ENCODE data around the gene ATP7B.
"Not testable (repeated sequence)": the region's sequence is repeated elsewhere in the genome, so short reads cannot be mapped to it uniquely, and the experiment has no call there.

ATP7B gene

DNA sequence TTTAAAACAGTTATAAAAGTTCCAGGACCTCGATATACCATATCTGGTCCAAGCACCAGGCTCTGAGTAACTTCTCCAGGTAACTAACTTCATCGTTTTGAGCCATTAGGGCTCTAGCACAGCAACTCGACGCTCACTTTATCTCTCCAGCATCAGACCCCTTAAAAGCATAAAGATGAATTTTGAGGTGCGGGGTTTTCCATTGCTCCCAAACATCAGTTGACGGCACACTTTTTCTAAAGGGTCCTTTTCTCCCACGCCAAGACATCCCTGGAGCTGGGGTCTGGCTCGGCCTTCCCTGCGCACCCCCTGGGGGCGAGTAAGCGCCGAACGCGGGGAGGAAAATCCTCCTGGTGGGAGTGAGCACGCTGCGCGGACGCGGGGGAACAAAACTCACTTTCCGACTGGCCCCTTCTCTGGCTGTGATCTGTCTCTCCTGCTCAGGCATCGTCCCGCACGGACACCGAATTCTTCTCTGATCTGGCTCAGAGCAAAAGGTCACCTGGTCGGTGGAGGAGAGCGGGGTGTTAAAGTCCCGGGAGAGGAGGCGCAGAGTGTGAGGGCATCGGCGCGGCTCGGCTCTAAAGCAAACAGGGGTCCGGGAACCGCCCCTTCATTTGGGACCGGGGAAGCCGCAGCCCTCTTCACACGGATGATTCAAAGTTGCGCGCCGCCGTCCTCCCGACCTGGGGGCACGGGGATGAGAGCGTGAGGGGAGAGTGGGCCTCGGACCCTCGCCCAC is at the start of gene ATP7B:
Gene ATP7B, minus strand, starts transcription at position 561 of the 742 bp plus-strand sequence. Its CDS starts 113 bp downstream, at position 448.
- no peak for DNase-seq (ENCODE audit: low read depth)

DNA sequence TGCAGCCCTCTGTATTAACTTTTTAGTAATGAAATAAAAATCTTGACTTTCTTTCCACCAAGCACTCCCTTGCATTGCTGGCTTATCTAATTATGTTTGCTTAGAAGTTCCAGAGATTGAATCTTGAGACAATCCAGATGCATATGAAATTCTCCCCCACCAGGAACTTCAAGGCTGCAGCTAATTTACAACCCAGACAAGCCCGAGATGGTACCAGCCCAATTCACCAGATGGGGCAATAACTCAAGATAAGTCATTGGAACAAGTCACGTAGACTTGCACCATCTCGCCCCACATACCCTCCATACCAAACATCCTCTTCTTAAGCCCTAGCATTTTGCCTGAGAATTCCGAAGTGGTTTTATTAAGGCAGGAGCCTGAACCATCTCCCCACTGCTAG is 42.2 kb upstream of the ATP7B start:
- no peak for DNase-seq (ENCODE audit: low read depth)

DNA sequence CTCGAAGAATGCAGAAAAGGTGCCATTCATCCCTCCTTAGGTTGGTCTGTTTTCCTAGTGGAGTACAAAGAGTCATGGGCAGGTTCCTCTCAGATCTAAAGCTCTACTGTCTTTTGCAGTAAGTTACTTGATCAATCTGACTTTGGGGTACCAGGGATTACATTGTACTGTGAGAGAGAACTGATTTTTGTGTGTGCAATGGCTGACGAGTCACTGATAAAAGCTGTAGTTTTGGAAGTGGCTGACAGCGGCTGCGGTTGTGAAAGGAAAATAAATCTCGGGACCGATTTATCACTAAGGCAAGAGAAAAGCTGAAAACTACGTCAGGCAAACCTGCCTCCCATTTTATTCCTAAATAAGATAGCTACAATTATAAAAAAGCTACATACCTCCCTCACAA is 40.1 kb upstream of the ATP7B start:
- no peak for DNase-seq (ENCODE audit: low read depth)

GRCh38 chr13:52048516-52048915 is 37.3 kb upstream of the ATP7B start:
- DNase-seq (ENCODE audit: low read depth), result no peak

GRCh38 chr13:52047463-52047862 is 36.2 kb upstream of the ATP7B start:
- DNase-seq (ENCODE audit: low read depth), result no peak

DNA sequence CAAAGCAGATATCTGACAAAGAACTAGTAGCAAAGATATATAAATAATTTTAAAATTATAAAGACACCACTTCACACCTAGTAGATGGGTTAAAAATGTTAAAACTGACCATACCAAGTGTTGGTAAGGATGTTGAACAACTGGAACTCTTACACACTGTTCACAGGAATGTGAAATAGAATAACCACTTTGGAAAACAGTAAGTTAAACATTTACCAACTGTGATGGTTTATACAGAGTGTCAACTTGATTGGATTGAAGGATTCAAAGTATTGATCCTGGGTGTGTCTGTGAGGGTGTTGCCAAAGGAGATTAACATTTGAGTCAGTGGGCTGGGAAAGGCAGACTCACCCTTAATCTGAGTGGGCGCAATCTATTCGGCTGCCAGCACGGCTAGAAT is 32.4 kb upstream of the ATP7B start:
- DNase-seq (ENCODE audit: low read depth), result no peak

- no peak for DNase-seq (ENCODE audit: low read depth)
Observed at GRCh38 chr13:52036037-52036436, 24.8 kb upstream of the ATP7B start.

DNA sequence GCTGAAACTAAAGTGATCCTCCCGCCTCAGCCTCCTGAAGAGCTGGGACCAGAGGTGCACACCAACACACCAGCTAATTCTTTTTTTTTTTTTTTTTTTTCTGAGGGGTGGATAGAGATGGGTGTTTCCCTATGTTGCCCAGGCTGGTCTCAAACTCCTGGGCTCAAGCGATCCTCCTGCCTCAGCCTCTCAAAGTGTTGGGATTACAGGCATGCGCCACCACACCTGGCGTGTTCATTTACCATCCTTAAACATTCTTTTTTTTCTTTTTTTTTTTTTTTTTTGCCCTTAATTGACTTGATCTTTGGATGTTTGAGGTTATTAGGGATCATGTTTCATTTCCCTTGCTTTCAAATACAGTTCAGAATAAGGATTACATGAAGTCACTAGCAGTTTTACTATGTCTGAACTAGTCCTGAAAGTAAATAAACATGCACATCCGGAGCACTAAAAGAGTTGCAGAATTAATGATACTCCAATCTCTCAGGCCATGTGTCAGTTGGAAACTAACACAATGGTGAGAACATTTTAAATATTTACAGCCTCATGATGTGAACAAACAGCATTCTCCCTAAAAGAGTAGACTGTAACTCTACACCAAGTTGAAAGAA is 23.5 kb upstream of the ATP7B start:
- no peak for DNase-seq (ENCODE audit: low read depth)

- no peak for DNase-seq (ENCODE audit: low read depth)
Observed at GRCh38 chr13:52033039-52033438, 21.8 kb upstream of the ATP7B start.

DNA sequence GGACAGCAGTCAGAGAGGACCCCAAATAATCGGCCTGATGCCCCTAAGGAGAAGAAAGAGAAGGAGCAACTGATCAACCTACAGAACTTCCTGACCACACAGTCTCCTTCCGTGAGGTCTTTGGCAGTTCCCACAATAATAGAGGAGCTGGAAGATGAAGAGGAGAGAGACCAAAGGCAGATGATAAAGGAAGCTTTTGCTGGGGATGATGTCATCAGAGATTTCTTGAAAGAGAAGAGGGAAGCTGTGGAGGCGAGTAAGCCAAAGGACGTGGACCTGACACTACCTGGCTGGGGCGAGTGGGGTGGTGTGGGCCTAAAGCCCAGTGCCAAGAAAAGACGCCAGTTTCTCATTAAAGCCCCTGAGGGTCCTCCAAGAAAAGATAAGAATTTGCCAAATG is 19.2 kb upstream of the ATP7B start:
- not testable (repeated sequence) for DNase-seq (ENCODE audit: low read depth)

DNA sequence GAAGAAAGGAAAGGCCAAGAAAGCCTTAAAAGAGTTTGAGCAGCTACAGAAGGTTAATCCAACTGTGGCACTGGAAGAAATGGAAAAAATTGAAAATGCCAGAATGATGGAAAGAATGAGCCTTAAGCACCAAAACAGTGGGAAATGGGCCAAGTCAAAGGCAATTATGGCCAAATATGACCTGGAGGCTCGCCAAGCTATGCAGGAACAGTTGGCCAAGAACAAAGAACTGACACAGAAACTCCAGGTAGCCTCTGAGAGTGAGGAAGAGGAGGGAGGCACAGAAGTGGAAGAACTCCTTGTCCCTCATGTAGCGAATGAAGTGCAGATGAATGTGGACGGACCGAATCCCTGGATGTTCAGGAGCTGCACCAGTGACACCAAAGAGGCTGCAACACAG is 18.3 kb upstream of the ATP7B start:
- DNase-seq (ENCODE audit: low read depth), result no peak

DNA sequence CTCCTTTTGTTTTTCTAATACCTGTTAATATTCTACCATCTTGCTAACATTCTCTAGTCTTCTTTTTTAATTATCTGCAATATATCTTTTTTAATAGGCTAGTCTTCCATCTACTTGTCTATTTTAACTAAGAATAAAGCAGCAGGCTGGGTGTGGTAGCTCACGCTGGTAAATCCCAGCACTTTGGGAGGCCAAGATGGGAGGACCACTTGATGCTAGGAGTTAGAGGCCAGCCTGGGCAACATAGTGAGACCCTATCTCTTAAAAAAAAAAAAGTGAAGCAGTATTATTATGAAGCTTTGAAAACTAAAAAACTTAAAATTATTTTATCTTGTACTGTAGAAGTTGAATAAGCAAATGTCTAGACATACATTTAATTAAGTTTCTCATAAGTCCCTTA is 16.6 kb upstream of the ATP7B start:
- DNase-seq (ENCODE audit: low read depth), result no peak

DNA sequence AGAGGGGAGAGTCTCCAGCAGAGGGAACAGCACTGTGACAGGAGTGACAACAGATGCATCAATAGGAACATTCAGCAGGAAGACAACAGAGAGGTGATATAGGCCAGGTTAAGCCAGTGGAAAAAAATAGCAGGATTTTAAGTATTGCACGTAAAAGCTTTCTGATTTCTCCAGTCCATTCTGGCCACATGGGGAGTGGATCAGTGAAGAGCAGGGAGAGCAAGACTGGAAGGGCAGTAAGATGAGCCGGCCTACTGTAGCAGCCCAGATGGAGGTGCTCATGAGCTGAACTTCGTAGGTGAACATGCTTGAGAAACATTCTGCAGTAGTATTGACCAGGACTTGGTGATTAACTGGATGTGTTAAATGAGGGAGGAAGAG is 15.0 kb upstream of the ATP7B start:
- DNase-seq (ENCODE audit: low read depth), result no peak

- DNase-seq (ENCODE audit: low read depth), result no peak
Observed at GRCh38 chr13:52025475-52026245, 14.4 kb upstream of the ATP7B start.

DNA sequence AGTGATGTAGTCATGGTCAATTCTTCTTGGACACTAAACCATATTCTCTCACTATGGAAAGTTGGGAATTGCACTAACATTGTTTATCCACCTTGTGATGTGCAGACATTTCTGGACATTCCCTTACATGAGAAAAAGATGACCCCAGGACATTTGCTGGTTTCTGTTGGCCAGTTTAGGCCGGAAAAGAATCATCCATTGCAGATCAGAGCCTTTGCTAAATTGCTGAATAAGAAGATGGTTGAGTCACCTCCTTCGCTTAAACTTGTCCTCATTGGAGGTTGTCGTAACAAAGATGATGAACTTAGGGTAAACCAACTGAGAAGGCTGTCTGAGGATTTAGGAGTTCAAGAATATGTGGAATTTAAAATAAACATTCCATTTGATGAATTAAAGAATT is 13.2 kb upstream of the ATP7B start, which contains the start of gene UTP14C:
Gene UTP14C, plus strand, starts transcription at position 211 of the 400 bp plus-strand sequence. CDS start 4,114 bp downstream, outside the sequence.
- no peak for DNase-seq (ENCODE audit: low read depth)

DNA sequence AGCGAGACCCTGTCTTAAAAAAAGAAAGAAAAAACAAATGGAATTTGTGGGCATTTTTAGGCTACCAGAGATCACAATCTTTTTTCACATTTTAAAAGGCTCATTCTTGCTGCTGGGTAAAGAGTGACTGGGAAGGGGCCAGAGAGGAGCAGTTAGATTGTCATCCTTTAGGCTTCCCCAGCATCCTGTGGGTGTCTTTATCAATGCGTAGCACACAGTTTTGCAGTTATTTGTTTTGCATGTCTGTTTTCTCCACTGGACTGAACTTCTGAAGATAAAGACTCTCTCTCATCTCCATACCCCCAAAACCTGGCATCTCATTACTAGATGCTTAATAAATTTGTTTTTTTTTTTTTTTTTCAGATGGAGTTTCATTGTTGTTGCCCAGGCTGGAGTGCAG is 11.1 kb upstream of the ATP7B start:
- no peak for DNase-seq (ENCODE audit: low read depth)

- no peak for DNase-seq (ENCODE audit: low read depth)
Observed at GRCh38 chr13:52020191-52020590, 8.9 kb upstream of the ATP7B start.

DNA sequence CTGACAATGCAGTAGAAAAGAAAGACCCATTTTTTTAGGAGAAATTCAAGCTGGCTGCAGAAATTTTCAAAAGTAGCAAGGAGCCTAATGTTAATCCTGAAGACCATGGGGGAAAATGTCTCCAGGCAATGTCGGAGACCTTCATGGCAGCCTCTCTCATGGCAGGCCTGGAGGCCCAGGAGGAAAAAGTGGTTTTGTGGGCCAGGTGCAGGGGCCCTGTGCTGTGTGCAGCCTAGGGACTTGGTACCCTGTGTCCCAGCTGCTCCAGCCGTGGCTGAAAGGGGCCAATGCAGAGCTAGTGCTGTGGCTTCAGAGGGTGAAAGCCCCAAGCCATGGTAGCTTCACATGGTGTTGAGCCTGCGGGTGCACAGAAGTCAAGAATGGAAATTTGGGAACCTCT is 5.0 kb upstream of the ATP7B start:
- DNase-seq (ENCODE audit: low read depth), result no peak

DNA sequence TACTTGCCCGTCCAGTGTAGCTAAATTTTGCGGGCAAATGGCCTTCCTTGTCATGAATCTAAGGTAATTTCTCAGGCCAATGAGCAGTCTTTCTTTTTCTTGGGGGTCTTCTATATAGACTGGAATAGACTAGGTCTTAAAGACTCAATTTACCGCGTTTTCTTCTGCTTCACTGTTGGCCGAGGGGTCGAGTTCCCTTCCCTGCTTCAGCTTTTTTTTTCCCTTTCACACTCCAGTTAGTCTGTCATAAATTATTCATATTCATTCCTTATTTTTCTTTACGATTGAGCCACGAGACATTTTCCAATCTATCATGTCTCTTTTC is 1.2 kb upstream of the ATP7B start:
- no peak for DNase-seq (ENCODE audit: low read depth)

DNA sequence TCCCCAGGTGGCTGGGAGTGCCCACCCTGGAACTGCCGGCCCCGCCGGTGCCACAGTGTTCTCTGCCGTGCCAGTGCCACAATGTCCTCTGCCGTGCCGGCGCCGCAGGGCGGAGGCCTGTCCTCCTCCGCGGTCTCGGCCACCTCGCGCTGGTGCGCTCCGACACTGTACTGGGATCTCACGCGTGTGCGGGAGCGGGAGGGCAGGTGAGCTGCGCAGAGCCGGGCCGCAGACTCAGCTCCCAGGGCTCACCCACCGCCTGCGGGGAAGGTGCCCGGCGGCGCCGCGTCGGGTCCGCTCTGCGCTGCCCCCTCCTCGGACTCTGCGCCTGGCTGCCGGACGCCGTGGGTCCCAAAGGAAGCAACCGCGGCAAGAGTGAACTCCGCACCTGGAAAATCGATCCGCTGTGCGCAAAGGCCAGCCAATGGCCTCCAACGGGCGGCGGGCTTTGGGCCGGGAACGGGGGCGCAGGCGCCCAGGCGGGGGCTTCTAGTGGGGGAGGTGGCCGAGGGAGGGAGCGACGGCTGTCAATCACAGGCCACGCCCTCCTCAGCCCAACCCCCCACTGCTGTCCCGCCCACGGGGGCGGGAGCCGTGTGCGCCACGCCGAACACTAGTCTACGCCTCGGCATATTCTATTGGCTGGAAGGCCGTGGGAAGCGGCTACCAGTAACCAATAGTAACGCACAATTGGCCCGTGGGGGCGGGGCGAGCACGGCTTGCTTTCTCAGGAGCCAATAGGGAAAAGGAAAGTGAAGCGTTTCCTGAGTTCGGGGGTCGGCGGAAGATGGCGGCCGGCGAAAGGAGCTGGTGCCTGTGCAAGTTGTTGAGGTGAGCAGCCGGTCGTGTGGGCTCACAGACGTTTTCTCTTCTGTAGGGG is 622 bp upstream of the ATP7B start, which contains the start of gene ALG11:
Gene ALG11, plus strand, starts transcription at position 767 of the 880 bp plus-strand sequence. Its CDS starts 21 bp downstream, at position 788.
- DNase-seq (ENCODE audit: low read depth), result peak; percentile 99

DNA sequence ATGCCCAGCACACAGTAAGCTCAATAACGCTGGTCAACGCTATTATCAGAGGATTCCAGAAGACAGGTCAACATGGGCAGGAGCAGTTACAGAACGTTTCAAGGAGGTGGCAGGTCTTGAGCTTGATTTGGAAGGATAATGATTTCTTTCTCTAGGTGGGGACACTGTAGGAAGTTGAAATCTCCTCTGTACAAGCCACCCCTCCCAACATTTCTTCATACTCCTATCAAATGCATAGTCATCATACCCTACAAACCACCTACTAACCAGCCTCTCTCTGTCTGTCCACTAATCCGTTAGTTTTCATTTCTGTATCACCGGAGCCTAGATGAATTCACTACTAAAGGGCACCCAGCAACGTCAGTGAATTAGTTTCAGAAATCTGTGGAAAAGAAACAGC is 1.3 kb downstream of the ATP7B start:
- DNase-seq (ENCODE audit: low read depth), result no peak

Measured in activated gamma-delta T cell treated with anti-CD3 and anti-CD28 coated beads, Interleukin-2, amount 50 U/mL, for 16 hours (primary cell).